ENCODE measurements around the gene CDC42EP4. TPM values are rescaled to one million over a fixed set of nuclear protein-coding genes. Genes with fewer than 3 reads are reported as not detected.

CDC42EP4 gene
- total RNA-seq, 1 donor from 2014 or later = 20.9 TPM

- DNase-seq (ENCODE audit: low spot score) = no peak
These were observed 56.1 kb downstream of the CDC42EP4 start for GRCh38 chr17:73255671-73256181.

- no peak for DNase-seq (ENCODE audit: low spot score)
These were observed 59.9 kb downstream of the CDC42EP4 start for GRCh38 chr17:73251871-73252270.

GRCh38 chr17:73250851-73251640, 60.8 kb downstream of the CDC42EP4 start:
- DNase-seq (ENCODE audit: low spot score) = no peak

GRCh38 chr17:73249700-73250099, 62.1 kb downstream of the CDC42EP4 start:
- DNase-seq (ENCODE audit: low spot score) = no peak

- no peak for DNase-seq (ENCODE audit: low spot score)
These were observed 63.3 kb downstream of the CDC42EP4 start for GRCh38 chr17:73248532-73248931.

GRCh38 chr17:73247726-73248125, 64.1 kb downstream of the CDC42EP4 start:
- no peak for DNase-seq (ENCODE audit: low spot score)

- no peak for DNase-seq (ENCODE audit: low spot score)
These were observed 71.2 kb downstream of the CDC42EP4 start for GRCh38 chr17:73240561-73240960.

- DNase-seq (ENCODE audit: low spot score) = no peak
These were observed 74.1 kb downstream of the CDC42EP4 start for GRCh38 chr17:73237714-73238113.

GRCh38 chr17:73234736-73235135, 77.1 kb downstream of the CDC42EP4 start:
- no peak for DNase-seq (ENCODE audit: low spot score)

Other genes with a start within 250 kb of the CDC42EP4 start
- gene SLC39A11, start 219.3 kb downstream of the CDC42EP4 start, total RNA-seq (ENCODE audit: insufficient read depth, low replicate concordance) = 11.6 TPM
- gene SSTR2, start 147.0 kb downstream of the CDC42EP4 start, total RNA-seq (ENCODE audit: insufficient read depth, low replicate concordance) = 0.96 TPM
- gene COG1, start 118.9 kb downstream of the CDC42EP4 start, total RNA-seq (ENCODE audit: insufficient read depth, low replicate concordance) = 9.4 TPM
- not detected for gene CPSF4L, start 50.1 kb downstream of the CDC42EP4 start, total RNA-seq (ENCODE audit: insufficient read depth, low replicate concordance)

All from umbilical cord (tissue), 2 donors.